GM12875 (cell line): ENCODE measurements around the gene PKP2.

Experiments used
- H3K4me3 ChIP-seq: one replicate; pipeline ENCODE4 v1.5.1; 2011; ENCODE audit warnings: low read depth, low read length, control low read depth
- TF ChIP-seq, protein P1 (sequence below): IDR thresholded peaks from 2 replicates; pipeline ENCODE4 v1.5.1; 2011; ENCODE audit warnings: low read depth, mild to moderate bottlenecking, control low read depth, inconsistent platforms, low read length, moderate library complexity, borderline replicate concordance; ENCODE audit not compliant: insufficient read depth

Gene PKP2

DNA sequence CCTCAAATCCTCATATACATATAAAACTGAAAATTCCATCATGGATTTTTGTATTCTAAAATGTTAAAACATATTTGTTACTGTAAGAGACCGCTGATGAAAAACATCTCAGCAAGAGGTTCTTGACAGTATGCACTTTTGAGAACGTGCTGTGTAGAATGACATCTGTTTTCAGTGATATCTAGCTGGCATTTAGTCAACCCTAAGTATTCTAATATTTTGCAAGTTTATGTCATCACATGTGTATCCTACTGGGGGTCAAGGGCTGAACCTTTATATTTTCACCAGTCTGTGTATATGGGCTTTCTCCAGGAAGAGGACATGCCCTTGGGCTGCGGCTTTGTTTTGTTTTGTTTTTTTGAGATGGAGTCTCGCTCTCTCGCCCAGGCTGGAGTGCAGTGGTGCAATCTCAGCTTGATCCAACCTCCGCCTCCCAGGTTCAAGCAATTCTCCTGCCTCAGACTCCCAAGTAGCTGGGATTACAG is 118.8 kb downstream of the PKP2 start:
- TF ChIP-seq, protein P1, sequence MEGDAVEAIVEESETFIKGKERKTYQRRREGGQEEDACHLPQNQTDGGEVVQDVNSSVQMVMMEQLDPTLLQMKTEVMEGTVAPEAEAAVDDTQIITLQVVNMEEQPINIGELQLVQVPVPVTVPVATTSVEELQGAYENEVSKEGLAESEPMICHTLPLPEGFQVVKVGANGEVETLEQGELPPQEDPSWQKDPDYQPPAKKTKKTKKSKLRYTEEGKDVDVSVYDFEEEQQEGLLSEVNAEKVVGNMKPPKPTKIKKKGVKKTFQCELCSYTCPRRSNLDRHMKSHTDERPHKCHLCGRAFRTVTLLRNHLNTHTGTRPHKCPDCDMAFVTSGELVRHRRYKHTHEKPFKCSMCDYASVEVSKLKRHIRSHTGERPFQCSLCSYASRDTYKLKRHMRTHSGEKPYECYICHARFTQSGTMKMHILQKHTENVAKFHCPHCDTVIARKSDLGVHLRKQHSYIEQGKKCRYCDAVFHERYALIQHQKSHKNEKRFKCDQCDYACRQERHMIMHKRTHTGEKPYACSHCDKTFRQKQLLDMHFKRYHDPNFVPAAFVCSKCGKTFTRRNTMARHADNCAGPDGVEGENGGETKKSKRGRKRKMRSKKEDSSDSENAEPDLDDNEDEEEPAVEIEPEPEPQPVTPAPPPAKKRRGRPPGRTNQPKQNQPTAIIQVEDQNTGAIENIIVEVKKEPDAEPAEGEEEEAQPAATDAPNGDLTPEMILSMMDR = no peak
- no peak overlapping the region for H3K4me3 ChIP-seq

DNA sequence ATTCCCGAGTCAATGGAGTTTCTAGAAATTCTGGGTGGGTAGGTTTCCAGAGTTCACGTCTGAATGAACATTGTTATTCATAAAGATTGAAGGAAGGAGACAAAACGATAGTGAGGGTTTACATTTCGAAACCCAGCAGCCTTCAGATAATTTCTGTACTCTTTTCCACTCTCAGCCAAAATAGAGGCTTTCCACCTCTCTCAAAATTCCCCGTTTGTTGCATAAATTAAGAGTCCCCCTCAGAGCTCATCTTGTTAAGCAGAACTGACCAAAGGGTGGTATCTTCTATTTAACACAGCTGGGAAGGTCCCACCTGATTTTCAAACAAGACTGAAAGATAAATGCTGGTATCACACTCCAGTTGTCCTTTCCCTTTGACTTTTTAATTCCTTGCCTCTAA is 119.4 kb downstream of the PKP2 start:
- TF ChIP-seq, protein P1 = no peak
- H3K4me3 ChIP-seq = no peak overlapping the region

- no peak overlapping the region for H3K4me3 ChIP-seq
Measured at GRCh38 chr12:32776258-32776657, 120.3 kb downstream of the PKP2 start.

DNA sequence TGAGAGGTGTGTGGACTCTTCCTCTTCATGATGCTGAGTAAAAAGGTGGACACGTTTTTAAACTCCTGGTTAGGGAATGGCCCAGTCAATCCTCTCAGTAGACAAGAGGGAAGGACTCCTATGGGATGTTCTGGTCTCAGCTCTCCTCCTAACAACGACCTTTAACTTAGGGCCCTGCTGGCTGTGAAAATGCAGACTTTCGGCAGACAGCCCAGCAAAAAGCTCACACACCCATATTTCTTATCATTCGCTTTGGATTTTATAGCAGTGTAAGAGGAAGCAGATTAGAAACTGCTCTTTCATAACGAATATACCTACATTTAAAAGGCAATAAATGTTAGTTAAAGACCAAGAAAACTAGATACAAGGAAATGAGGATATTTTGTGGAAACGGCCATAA is 122.9 kb downstream of the PKP2 start:
- no peak overlapping the region for H3K4me3 ChIP-seq
- TF ChIP-seq, protein P1 = no peak

More at GRCh38 chr12:32776258-32776657, 120.3 kb downstream of the PKP2 start:
- TF ChIP-seq, protein P1 = no peak

DNA sequence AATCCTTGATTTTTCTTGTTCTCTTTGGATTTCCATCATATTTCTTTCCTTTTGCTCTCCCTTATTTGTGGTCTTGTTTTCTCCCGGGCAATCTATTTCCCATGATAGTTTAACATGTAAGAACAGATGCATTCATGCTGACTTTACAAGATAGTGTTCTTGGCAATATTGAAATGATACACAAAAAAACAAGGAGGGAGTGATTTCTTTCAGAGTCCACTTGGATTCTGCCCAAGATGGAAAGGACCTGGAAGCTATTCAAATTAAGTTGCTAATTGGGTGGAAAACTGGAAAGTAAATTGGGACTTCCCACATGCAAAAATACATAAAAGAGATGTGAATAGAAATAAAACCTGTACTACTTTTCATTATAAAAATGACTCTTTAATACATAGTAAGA is 126.4 kb downstream of the PKP2 start:
- no peak overlapping the region for H3K4me3 ChIP-seq
- TF ChIP-seq, protein P1 = no peak

GRCh38 chr12:32768518-32768917 is 128.1 kb downstream of the PKP2 start:
- H3K4me3 ChIP-seq = no peak overlapping the region

DNA sequence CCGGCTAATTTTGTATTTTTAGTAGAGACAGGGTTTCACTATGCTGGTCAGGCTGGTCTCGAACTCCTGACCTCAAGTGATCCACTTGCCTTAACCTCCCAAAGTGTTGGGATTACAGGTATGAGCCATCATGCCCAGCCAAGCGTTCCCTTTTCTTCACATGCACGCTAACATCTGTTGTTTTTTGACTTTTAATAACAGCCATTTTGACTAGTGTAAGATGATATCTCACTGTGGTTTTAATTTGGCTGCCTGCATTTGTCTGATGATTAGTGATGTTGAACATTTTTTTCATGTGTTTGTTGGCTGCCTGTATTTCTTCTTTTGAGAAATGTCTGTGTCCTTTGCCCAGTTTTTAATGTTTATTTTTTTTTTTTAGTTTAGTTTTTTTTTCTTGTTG is 130.7 kb downstream of the PKP2 start:
- H3K4me3 ChIP-seq = no peak overlapping the region
- TF ChIP-seq, protein P1 = no peak

More at GRCh38 chr12:32768518-32768917, 128.1 kb downstream of the PKP2 start:
- TF ChIP-seq, protein P1 = no peak
